GM13976 (cell line): Measurements from ENCODE around the gene MPP4.

ENCODE experiments used
- DNase-seq: peaks from one replicate; pipeline ENCODE4 v3.0.0; 2012; ENCODE audit warnings: low spot score
- in situ Hi-C: fragments of 300-500 bp; cut with MboI; formaldehyde crosslinking; loops from one replicate; pipeline ENCODE4 v1.12.0; 2022; ENCODE audit warnings: low sequenced_read_pairs, mixed read lengths, inconsistent platforms; ENCODE audit not compliant: unreplicated experiment
- TF ChIP-seq, protein P1 (sequence below): IDR thresholded peaks from 2 replicates; pipeline ENCODE4 v1.5.1; 2012; ENCODE audit warnings: borderline replicate concordance, mild to moderate bottlenecking; ENCODE audit not compliant: insufficient read depth; ENCODE audit errors: extremely low read depth, missing control alignments, control extremely low read depth

MPP4 gene

DNA sequence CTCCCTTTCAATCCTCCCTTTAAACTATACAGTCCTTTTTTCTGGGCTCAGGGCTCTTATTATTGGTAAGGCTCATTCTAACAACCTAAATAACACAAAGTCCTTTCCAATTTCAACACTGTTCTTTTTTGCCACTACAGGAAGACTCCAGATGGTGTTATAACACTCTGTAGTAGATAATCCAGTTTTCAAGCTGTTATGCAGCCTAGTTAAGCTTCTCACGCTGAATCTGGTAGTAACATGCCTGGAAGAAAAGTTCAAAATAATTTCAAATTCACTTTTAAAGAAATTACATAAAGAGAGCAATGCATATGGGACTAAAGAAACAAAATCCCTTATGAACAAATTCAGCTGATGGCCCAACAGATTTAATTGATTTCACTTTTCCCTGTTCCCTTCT is 3.2 kb upstream of the MPP4 start:
- DNase-seq: no peak
- TF ChIP-seq, protein P1, sequence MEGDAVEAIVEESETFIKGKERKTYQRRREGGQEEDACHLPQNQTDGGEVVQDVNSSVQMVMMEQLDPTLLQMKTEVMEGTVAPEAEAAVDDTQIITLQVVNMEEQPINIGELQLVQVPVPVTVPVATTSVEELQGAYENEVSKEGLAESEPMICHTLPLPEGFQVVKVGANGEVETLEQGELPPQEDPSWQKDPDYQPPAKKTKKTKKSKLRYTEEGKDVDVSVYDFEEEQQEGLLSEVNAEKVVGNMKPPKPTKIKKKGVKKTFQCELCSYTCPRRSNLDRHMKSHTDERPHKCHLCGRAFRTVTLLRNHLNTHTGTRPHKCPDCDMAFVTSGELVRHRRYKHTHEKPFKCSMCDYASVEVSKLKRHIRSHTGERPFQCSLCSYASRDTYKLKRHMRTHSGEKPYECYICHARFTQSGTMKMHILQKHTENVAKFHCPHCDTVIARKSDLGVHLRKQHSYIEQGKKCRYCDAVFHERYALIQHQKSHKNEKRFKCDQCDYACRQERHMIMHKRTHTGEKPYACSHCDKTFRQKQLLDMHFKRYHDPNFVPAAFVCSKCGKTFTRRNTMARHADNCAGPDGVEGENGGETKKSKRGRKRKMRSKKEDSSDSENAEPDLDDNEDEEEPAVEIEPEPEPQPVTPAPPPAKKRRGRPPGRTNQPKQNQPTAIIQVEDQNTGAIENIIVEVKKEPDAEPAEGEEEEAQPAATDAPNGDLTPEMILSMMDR: no peak
- in situ Hi-C loops: no loop called here

DNA sequence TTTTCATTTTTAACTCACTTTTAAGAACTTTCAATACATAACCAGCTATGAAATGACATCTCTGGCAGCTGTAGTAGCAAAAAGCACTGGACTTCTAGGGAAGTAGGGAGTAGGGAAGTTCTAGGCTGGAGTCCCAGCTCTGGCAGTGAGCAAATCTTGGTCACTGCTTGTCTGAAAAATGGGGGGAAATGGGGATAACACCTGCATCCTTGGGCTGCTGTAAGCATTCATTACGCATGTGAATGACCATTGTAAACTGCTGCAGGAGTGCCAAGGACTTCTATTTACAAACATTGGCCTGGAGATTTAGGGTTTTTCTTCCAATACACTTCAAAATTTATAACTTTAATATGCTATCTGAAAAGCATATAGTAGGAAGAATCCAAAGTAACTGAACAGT is 972 bp upstream of the MPP4 start:
- TF ChIP-seq, protein P1: no peak
- DNase-seq: no peak
- in situ Hi-C loops: no loop called here

DNA sequence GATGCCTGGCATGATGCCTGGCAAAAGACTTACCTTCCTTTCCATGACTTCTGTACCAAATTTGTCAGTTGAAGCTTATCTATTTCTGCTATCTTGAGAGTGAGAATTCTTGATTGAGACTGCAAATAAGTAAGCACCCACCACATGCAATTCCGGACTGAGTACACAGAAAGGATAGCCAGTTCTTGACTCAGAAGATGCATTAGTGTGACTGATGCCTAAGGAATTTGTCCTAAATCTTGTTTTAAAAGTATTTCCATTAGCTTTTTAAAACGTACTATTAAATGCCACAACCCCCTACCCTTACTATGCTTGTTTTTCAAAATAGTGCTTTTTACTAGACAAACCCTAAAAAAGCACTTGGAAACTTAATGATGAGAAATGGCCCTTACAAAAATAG is 545 bp downstream of the MPP4 start:
- TF ChIP-seq, protein P1: no peak
- in situ Hi-C loops: no loop called here
- no peak for DNase-seq

DNA sequence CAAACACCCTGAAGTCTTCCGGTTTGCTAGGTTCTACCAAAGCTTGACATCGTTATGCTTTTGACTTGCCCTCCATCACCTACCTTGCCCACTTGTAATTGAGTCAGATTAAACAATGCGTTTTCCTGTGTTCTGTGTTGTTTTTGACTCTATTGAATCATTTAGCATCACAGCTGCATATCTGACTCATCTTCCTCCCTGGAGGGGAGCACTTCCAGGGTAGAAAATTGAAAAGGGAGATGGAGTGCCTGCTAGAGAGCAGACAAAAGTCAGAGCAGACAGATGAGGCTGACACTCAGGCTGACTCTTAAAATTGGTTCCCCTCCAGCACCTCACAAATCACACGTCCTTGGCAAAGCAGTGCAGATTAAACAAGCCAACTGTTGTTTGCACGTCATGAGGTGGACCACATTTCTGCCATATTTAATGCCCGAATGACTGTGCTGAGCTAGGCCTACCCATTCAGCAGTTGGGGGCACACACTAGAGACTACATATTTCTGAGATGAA is 2.2 kb downstream of the MPP4 start:
- TF ChIP-seq, protein P1: no peak
- DNase-seq: no peak
- in situ Hi-C loops: no loop called here

DNA sequence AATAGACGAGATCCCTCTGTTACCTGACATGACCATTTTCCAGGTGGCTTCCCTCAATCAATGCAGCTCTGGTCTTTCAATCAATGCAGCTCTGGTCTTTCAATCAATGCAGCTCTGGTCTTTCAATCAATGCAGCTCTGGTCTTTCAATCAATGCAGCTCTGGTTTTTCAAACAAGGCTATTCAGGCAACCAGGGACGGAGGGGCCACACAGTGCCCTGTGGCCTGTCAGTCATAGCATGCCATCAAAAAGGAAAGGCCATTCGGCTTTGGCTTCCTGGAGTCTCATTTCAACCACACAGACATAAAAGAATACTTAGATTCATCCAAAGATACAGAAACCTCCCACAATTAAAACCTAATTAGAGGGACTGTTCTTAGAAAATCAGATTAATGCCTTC is 13.3 kb downstream of the MPP4 start:
- no peak for DNase-seq
- TF ChIP-seq, protein P1: no peak
- in situ Hi-C loops: no loop called here

DNA sequence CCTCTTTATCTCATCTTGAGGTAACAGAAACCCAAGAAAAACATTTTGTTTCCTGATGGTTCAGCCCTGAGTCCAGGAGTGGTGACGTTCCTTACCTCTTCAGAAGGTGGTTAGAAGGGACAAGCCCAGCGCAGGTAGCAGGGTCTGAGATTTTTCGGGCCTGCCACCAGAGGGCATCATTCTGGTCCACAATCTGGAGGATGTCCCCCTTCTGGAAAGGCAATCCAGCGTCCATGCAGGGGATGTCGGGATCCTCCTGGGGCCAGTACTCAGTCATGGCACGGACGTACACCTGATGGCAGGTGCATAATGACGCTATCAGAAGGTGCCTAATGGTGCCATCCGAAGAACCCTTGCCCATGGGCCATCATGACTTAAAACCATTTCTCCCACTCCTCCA is 17.7 kb downstream of the MPP4 start:
- TF ChIP-seq, protein P1: peak; percentile 44
- DNase-seq: peak; percentile 42
- in situ Hi-C loops: no loop called here

DNA sequence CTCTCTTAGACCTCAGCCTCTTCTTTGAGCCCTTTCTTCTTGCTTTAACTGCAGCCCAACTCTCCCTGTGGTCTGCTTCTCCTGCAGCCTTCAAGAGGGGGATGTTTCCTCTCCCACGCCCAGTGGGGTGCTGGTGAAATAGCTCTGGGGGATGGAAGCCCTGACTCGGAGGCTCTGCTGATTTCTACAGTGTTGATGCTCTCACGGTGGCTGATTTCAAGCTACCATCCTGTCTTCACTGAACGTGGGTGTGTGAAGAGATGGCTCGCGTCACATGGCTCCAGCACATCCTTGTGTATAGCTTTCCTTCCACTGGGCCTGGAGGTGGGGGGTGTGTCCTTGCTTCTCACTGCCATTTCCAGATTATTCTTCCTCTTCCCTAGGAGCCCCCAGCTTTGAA is 20.0 kb downstream of the MPP4 start:
- TF ChIP-seq, protein P1: no peak
- DNase-seq: no peak
- in situ Hi-C loops: no loop called here
